WERI-Rb-1 (cell line): ENCODE data around the gene ZBTB42.

ENCODE experiments used
- DNase-seq: peaks from one replicate; pipeline ENCODE4 v3.0.0-alpha.2; 2020
- H3K27ac ChIP-seq: fragments of 250-450 bp; sonication (Bioruptor Pico); 2 replicates; pipeline ENCODE4 v1.5.1; 2020; ENCODE audit warnings: mild to moderate bottlenecking, moderate library complexity
- H3K27me3 ChIP-seq: fragments of 250-450 bp; sonication (Bioruptor Pico); 2 replicates; pipeline ENCODE4 v1.5.1; 2021; ENCODE audit warnings: mild to moderate bottlenecking, low read depth, moderate library complexity; ENCODE audit not compliant: insufficient read depth, severe bottlenecking
- H3K36me3 ChIP-seq: fragments of 250-450 bp; sonication (Bioruptor Pico); 2 replicates; pipeline ENCODE4 v1.5.1; 2020; ENCODE audit warnings: mild to moderate bottlenecking, moderate library complexity
- H3K4me3 ChIP-seq: 2 replicates; pipeline ENCODE4 v1.5.1; 2011; ENCODE audit warnings: low read depth, mild to moderate bottlenecking, control low read depth, low read length
- H3K9me3 ChIP-seq: fragments of 250-450 bp; sonication (Bioruptor Pico); 2 replicates; pipeline ENCODE4 v1.5.1; 2021; ENCODE audit warnings: mild to moderate bottlenecking, moderate library complexity; ENCODE audit not compliant: severe bottlenecking
- TF ChIP-seq, protein P1 (sequence below): IDR thresholded peaks from 2 replicates; pipeline ENCODE4 v1.5.1; 2011; ENCODE audit warnings: low read depth, mild to moderate bottlenecking, control low read depth, inconsistent platforms, low read length

ZBTB42 gene

GRCh38 chr14:104768437-104769323 lies 32.2 kb upstream of the ZBTB42 start:
- no peaks in the 10 kb centered on the region for H3K27me3 ChIP-seq
- H3K9me3 ChIP-seq, result peaks cover 8% of the 10 kb centered on the region
- peak; percentile 94 for DNase-seq
- H3K4me3 ChIP-seq, result no peak overlapping the region
- TF ChIP-seq, protein P1, sequence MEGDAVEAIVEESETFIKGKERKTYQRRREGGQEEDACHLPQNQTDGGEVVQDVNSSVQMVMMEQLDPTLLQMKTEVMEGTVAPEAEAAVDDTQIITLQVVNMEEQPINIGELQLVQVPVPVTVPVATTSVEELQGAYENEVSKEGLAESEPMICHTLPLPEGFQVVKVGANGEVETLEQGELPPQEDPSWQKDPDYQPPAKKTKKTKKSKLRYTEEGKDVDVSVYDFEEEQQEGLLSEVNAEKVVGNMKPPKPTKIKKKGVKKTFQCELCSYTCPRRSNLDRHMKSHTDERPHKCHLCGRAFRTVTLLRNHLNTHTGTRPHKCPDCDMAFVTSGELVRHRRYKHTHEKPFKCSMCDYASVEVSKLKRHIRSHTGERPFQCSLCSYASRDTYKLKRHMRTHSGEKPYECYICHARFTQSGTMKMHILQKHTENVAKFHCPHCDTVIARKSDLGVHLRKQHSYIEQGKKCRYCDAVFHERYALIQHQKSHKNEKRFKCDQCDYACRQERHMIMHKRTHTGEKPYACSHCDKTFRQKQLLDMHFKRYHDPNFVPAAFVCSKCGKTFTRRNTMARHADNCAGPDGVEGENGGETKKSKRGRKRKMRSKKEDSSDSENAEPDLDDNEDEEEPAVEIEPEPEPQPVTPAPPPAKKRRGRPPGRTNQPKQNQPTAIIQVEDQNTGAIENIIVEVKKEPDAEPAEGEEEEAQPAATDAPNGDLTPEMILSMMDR, result peak; percentile 91
- peaks cover 40% of the 10 kb centered on the region for H3K36me3 ChIP-seq
- H3K27ac ChIP-seq, result peak overlapping the region; percentile 69

DNA sequence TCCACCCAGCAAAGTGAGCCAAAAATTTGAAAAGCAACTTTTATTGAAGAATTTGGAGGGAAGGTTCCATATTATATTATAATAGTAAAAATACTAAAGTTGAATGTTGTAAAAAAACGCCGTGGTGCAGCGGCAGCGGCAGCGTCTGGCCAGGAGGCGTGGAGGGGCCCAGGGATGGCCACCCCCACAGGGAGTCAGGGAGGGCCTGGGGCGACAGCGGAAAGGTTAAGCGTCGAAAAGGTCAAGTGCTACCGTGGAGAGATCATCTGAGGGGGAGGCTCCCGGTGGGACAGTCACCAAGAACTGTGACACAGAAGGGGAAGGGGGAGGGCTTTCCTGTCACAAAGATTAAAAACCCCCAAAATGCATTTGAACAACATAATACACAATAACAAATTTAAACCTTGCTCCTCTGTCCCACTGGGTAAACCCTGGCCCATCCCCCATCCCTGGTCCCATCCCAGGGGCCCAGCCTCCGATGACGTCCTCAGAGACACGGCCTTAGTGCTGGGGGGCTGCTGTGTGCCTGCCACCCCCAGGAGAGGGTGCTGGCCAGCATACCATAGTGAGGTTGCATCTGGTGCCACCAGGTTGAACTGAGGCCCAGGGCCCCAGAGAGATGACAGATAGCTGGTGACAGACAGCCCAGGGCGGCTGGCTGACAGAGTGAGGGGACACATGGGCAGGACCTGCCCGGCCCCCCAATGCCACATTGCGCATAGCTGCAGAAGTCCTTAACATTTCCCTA lies 31.4 kb upstream of the ZBTB42 start:
- no peak for DNase-seq
- Histone ChIP-seq H3K36me3 (peaks cover 40% of the 10 kb centered on the region), H3K27me3 (no peaks in the 10 kb centered on the region), H3K4me3 (no peak overlapping the region), H3K9me3 (peaks cover 8% of the 10 kb centered on the region), H3K27ac (peak overlapping the region; percentile 69)
- TF ChIP-seq, protein P1, result no peak

GRCh38 chr14:104770072-104770579 lies 30.8 kb upstream of the ZBTB42 start:
- Histone ChIP-seq H3K4me3 (no peak overlapping the region), H3K27ac (no peak overlapping the region), H3K9me3 (peaks cover 8% of the 10 kb centered on the region), H3K36me3 (peaks cover 42% of the 10 kb centered on the region), H3K27me3 (no peaks in the 10 kb centered on the region)
- TF ChIP-seq, protein P1, result no peak
- no peak for DNase-seq

DNA sequence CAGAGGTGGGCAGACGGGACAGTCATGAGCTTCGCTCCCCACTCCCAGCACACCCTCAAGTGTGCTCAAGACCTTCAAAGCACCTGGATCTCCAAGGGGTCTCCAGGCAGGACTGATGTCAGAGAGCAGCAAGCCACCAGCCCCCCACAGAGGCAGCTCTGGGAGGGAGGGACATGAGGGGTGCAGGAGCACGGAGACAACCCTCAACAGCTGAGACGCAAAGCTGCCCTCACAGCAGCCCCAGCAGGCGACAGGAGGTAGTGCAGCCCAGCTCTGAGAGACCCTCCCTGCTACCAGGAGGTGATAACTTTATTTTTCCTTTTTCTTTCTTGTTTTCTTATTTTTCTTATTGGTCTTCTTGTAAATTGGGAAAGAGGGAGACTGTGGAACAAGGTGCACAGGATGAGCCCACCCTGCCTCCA lies 30.0 kb upstream of the ZBTB42 start:
- DNase-seq, result peak; percentile 37
- Histone ChIP-seq H3K9me3 (peaks cover 8% of the 10 kb centered on the region), H3K36me3 (peaks cover 49% of the 10 kb centered on the region), H3K27ac (no peak overlapping the region), H3K27me3 (no peaks in the 10 kb centered on the region), H3K4me3 (no peak overlapping the region)
- TF ChIP-seq, protein P1, result peak; percentile 85

GRCh38 chr14:104771374-104771773 lies 29.5 kb upstream of the ZBTB42 start:
- H3K27ac ChIP-seq, result no peak overlapping the region
- no peak overlapping the region for H3K4me3 ChIP-seq
- no peaks in the 10 kb centered on the region for H3K27me3 ChIP-seq
- TF ChIP-seq, protein P1, result no peak
- H3K9me3 ChIP-seq, result peaks cover 8% of the 10 kb centered on the region
- peaks cover 53% of the 10 kb centered on the region for H3K36me3 ChIP-seq
- DNase-seq, result no peak
